GF-D8 (cell line): ENCODE data around the gene OOSP4A.
"Not testable (repeated sequence)": the region's sequence is repeated elsewhere in the genome, so short reads cannot be mapped to it uniquely, and the experiment has no call there.

Experiments used
- DNase-seq: peaks from one replicate; lab custom pipeline; 2025; lab: John Stamatoyannopoulos, UW

The OOSP4A gene

DNA sequence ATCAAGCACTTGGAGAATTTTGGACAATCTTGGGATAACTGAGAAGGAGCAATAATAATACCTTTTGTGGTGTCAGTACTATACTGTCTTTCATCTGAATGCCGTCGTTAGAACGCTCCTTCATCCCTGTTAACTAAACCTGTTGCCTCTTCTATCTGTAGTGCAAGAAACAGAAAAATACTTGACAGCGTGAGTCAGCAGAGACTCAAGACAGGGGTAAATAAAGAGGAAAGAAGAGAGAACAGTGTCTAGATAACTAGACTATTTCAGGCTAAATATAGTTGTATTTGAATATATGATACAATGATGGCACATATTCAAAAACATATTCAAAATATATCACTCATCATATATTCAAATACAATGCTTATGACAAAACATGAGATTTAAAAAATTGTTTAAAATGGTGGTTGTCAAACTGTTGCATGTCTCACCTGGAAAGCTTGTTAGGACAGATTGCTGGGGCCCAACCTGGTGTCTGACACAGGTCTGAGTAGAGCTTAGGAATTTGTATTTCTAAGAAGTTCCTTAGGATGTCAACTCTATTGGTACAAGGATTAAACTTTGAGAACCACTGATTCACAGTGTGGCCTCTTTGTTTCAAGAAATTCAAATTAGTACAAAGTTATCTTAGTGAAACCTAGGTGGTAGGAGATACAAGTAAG, 17.4 kb downstream of the OOSP4A start:
- DNase-seq, result no peak

DNA sequence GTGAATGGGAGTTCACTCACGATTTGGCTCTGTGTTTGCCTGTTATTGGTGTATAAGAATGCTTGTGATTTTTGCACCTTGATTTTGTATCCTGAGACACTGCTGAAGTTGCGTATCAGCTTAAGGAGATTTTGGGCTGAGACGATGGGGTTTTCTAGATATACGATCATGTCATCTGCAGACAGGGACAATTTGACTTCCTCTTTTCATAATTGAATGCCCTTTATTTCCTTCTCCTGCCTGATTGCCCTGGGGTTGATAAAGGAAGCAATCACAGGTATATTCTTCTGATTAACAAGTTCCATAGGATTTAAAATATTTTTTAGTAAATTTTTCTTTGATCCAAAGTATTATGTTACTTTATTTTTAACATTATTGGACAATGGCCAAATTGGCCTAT, 18.2 kb downstream of the OOSP4A start:
- DNase-seq, result not testable (repeated sequence)

DNA sequence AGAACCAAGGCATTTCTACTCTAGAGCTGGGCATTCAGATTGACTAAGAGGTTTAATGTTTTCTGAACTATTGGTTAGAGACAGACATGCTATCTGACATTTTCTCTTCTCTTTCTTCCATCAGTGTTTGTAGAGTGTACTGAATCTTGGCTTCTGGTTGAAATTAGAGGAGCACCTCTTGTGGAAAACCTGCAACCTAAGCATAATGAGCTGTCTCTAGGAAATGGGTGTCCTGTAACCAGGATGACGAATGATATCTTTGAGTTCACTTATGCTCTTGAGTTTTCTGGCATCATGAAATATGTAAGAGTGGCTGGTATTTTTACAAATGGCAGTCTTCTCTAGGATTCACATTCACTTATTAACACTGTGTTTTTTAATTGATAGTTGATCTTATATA, 19.4 kb downstream of the OOSP4A start:
- no peak for DNase-seq

GRCh38 chr11:59984368-59984767, 20.5 kb downstream of the OOSP4A start:
- DNase-seq, result no peak

DNA sequence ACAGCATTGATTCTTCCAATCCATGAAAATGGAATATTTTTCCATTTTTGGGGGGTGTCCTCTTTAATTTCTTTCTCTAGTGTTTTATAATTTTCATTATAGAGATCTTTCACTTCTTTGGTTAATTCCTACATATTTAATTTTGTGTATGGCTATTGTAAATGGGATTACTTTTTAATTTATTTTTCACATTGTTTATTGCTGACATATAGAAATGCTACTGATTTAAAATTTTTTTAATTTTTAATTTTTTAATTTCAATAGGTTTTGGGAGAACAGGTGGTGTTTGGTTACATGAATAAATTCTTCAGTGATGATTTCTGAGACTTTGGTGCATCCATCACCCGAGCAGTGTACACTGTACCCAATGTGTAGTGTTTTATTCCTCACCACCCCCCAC, 26.6 kb downstream of the OOSP4A start:
- DNase-seq, result no peak

GRCh38 chr11:59992425-59992824, 28.6 kb downstream of the OOSP4A start:
- peak; percentile 66 for DNase-seq

DNA sequence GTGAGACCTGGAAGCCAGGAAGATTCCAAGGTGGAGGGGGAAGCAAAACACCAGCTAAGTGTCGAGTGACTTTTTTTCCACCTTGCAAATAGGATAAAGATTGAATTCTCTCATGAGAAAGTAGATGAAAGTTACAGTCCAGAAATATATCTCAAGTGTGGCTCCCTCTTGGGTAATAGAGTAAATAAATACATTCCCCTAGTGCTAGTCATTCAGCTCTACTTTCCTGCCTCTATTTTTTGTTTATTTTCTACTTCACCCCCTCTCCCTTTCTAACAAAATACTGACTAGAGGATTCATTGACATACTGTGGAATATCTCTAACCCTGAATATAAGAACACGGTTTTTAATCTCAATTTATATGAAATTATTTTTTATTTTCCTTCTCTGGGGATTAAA, 34.0 kb downstream of the OOSP4A start:
- no peak for DNase-seq

DNA sequence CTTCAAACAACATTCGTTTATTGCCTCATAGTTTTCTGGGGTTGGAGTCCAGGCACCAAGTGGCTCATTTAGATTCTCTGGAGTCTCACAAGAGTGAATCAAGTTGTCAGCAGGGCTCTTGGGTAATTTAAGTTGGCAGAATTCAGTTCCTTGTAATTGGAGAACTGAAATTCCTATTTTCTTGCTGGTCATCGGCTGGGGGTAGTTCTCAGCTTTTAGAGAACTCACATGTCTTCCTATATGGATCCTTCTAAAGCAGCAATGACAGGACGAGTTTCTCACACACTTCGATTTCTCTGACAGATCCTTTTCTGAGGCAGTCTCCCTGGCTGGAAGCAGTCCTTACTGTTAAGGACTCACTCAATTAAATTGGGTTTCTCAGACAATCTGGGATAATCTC, 35.9 kb downstream of the OOSP4A start:
- no peak for DNase-seq

DNA sequence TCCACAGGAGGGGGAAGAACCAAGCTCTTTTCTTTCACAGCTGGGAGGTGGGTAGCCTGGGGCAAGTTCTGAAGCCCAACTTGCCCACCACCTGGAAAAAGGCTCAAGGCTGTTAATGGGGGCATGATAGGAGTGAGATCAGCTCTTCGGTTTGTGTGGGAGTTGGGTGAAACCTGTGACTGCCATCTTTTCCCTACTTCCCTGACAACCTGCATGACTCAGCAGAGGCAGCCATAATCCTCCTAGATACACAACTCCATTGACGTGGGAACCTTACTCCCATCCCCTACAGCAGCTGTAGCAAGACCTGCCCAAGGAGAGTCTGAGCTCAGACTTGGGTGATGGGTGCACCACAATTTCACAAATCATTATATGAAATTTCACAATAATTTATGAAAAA, 39.9 kb downstream of the OOSP4A start:
- DNase-seq, result no peak

- DNase-seq, result no peak
Measured at GRCh38 chr11:60005360-60005759, 41.5 kb downstream of the OOSP4A start.

- DNase-seq, result no peak
Measured at GRCh38 chr11:60016881-60017280, 53.0 kb downstream of the OOSP4A start, which contains the start of gene OOSP4B. OOSP4B (plus strand) TSS chr11:60017181.

DNA sequence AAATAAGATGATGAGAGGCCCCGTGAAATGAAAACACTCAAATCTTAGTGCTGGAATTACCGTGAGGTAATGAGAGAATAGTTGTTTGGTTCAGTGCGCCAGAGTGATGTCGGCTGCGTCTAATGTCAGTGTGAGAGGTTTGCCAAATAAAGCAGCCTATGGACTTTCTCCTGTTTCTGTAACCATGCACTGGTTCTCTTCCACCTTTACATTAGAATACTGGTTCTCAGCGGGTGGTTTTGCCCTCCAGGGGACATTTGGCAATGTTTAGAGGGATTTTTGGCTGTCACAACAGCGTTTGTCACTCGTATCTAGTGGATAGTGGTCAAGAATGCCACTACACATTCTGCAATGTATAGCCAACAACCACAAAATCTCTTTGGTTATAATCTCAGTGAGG, 54.2 kb downstream of the OOSP4A start:
- no peak for DNase-seq
